SK-N-SH treated with all-trans-retinoic acid at 6 μM for 48 hours (cell line): ENCODE data around the gene GUK1.

Source experiments
- ARNTL ChIP-seq: fragments of 450-650 bp; formaldehyde crosslinking; IDR thresholded peaks from 2 replicates; pipeline ENCODE4 v1.5.0; 2020; ENCODE audit warnings: low read depth, mild to moderate bottlenecking, moderate library complexity, borderline replicate concordance
- BACH2 ChIP-seq: fragments of 250-450 bp; sonication (Bioruptor Pico); IDR thresholded peaks from 2 replicates; pipeline ENCODE4 v1.9.0; 2021; ENCODE audit warnings: mild to moderate bottlenecking, borderline replicate concordance
- CSDC2 ChIP-seq: fragments of 250-450 bp; sonication (Bioruptor Pico); IDR thresholded peaks from 2 replicates; pipeline ENCODE4 v1.5.0; 2020; ENCODE audit warnings: mild to moderate bottlenecking, moderate library complexity
- RARB ChIP-seq: fragments of 250-450 bp; sonication (Bioruptor Pico); IDR thresholded peaks from 2 replicates; pipeline ENCODE4 v1.8.0; 2021; ENCODE audit warnings: mild to moderate bottlenecking, moderate library complexity
- ZC3H10 ChIP-seq: fragments of 250-450 bp; sonication (Bioruptor Pico); IDR thresholded peaks from 2 replicates; pipeline ENCODE4 v1.5.1; 2021; ENCODE audit warnings: mild to moderate bottlenecking, moderate library complexity
- ZFP3 ChIP-seq: fragments of 250-450 bp; sonication (Bioruptor Pico); IDR thresholded peaks from 2 replicates; pipeline ENCODE4 v1.5.0; 2020; ENCODE audit warnings: mild to moderate bottlenecking, moderate library complexity
- ZFP30 ChIP-seq: fragments of 450-650 bp; formaldehyde crosslinking; IDR thresholded peaks from 2 replicates; pipeline ENCODE4 v1.5.0; 2022; ENCODE audit warnings: mild to moderate bottlenecking, moderate library complexity
- ZNF565 ChIP-seq: fragments of 450-650 bp; formaldehyde crosslinking; conservative IDR thresholded peaks from 2 replicates; pipeline ENCODE4 v1.5.0; 2020; ENCODE audit warnings: low read depth, mild to moderate bottlenecking, moderate library complexity
- TF ChIP-seq, protein P1 (sequence below): fragments of 250-450 bp; sonication (Bioruptor Pico); IDR thresholded peaks from 2 replicates; pipeline ENCODE4 v1.5.1; 2020; ENCODE audit warnings: low read depth, mild to moderate bottlenecking, moderate library complexity
- TF ChIP-seq, protein P2 (sequence below): fragments of 250-450 bp; sonication (Bioruptor Pico); IDR thresholded peaks from 2 replicates; pipeline ENCODE4 v1.5.1; 2021; ENCODE audit warnings: mild to moderate bottlenecking, moderate library complexity
- TF ChIP-seq, protein P3 (sequence below): fragments of 250-450 bp; sonication (Bioruptor Pico); IDR thresholded peaks from 2 replicates; pipeline ENCODE4 v1.8.0; 2020; ENCODE audit warnings: mild to moderate bottlenecking, moderate library complexity, borderline replicate concordance

DNA sequence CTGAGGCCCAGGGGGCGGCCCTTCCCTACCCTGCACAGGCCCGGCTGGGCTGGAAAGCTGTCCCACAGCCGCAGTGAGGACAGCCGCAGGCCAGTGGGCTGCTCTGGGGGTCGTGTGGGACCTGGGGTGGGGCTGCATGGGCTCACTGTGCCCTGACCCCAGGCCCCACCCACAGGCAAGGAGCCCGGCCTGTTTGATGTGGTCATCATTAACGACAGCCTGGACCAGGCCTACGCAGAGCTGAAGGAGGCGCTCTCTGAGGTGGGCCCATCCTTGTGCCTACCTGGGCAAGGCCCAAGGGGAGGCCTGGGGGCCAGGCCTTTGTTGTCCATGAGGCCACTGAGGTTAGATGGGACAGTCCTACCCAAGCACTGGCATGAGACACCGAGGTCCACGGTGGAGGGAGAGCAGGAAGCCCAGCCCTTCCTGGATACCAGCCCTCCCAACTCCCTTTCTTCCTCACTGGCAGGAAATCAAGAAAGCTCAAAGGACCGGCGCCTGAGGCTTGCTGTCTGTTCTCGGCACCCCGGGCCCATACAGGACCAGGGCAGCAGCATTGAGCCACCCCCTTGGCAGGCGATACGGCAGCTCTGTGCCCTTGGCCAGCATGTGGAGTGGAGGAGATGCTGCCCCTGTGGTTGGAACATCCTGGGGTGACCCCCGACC is 8.2 kb downstream of the GUK1 start:
- no peak for TF ChIP-seq ZFP30 (CRISPR knock-in tag)
- TF ChIP-seq ZC3H10: no peak
- TF ChIP-seq, protein P1, sequence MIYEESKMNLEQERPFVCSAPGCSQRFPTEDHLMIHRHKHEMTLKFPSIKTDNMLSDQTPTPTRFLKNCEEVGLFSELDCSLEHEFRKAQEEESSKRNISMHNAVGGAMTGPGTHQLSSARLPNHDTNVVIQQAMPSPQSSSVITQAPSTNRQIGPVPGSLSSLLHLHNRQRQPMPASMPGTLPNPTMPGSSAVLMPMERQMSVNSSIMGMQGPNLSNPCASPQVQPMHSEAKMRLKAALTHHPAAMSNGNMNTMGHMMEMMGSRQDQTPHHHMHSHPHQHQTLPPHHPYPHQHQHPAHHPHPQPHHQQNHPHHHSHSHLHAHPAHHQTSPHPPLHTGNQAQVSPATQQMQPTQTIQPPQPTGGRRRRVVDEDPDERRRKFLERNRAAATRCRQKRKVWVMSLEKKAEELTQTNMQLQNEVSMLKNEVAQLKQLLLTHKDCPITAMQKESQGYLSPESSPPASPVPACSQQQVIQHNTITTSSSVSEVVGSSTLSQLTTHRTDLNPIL: no peak
- TF ChIP-seq RARB: no peak
- TF ChIP-seq ZNF565 (CRISPR knock-in tag): no peak
- no peak for TF ChIP-seq ZFP3
- no peak for TF ChIP-seq BACH2 (CRISPR knock-in tag)
- TF ChIP-seq ARNTL (CRISPR knock-in tag): no peak
- TF ChIP-seq, protein P2, sequence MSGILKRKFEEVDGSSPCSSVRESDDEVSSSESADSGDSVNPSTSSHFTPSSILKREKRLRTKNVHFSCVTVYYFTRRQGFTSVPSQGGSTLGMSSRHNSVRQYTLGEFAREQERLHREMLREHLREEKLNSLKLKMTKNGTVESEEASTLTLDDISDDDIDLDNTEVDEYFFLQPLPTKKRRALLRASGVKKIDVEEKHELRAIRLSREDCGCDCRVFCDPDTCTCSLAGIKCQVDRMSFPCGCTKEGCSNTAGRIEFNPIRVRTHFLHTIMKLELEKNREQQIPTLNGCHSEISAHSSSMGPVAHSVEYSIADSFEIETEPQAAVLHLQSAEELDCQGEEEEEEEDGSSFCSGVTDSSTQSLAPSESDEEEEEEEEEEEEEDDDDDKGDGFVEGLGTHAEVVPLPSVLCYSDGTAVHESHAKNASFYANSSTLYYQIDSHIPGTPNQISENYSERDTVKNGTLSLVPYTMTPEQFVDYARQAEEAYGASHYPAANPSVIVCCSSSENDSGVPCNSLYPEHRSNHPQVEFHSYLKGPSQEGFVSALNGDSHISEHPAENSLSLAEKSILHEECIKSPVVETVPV (CRISPR knock-in tag): no peak
- TF ChIP-seq CSDC2 (CRISPR knock-in tag): no peak
- TF ChIP-seq, protein P3, sequence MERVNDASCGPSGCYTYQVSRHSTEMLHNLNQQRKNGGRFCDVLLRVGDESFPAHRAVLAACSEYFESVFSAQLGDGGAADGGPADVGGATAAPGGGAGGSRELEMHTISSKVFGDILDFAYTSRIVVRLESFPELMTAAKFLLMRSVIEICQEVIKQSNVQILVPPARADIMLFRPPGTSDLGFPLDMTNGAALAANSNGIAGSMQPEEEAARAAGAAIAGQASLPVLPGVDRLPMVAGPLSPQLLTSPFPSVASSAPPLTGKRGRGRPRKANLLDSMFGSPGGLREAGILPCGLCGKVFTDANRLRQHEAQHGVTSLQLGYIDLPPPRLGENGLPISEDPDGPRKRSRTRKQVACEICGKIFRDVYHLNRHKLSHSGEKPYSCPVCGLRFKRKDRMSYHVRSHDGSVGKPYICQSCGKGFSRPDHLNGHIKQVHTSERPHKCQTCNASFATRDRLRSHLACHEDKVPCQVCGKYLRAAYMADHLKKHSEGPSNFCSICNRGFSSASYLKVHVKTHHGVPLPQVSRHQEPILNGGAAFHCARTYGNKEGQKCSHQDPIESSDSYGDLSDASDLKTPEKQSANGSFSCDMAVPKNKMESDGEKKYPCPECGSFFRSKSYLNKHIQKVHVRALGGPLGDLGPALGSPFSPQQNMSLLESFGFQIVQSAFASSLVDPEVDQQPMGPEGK (CRISPR knock-in tag): no peak
